ENCODE measurements around the gene ARRDC2.

- TF ChIP-seq ZBTB40 (IDR thresholded peaks at IDR 0.05), result no peak
- TF ChIP-seq ZBTB40 (CRISPR knock-in tag; IDR thresholded peaks at IDR 0.05), result no peak
- no peak for TF ChIP-seq ARID3A (IDR thresholded peaks at IDR 0.05; ENCODE audit: borderline replicate concordance, low read depth, low read length)
- TF ChIP-seq ZNF253 (CRISPR knock-in tag; conservative IDR thresholded peaks at IDR 0.05), result no peak
- no peak for TF ChIP-seq FOXA1 (IDR thresholded peaks at IDR 0.05; ENCODE audit: borderline replicate concordance)
- TF ChIP-seq CTCF (IDR thresholded peaks at IDR 0.05 in 2 of 3, conservative IDR thresholded peaks at IDR 0.05 in 1 of 3; ENCODE audit: insufficient read depth in 2 of 3, low read depth in 1 of 3, low read length in 3 of 3), result no peak
- no peak for TF ChIP-seq NR4A1 (CRISPR knock-in tag; IDR thresholded peaks at IDR 0.05)
- no peak for TF ChIP-seq NR4A1 (tag; IDR thresholded peaks at IDR 0.05)
- no peak for TF ChIP-seq NUFIP1 (IDR thresholded peaks at IDR 0.05; ENCODE audit: partially characterized antibody)
- TF ChIP-seq POLR2AphosphoS5 (IDR thresholded peaks at IDR 0.05; ENCODE audit: control insufficient read depth, insufficient read depth, low read depth, low read length), result no peak
Observed at GRCh38 chr19:17989425-17990094, 18.4 kb upstream of the ARRDC2 start.
